Body of pancreas (tissue), 4 donors: ENCODE measurements around the gene TMOD1. TPM values are rescaled to one million over a fixed set of nuclear protein-coding genes. Genes with fewer than 3 reads are reported as not detected.

Experiments
- ATAC-seq: fragments of 150-250 bp; one replicate; pipeline ENCODE4 v1.9.1; 2016
- DNase-seq, 4 donors: peaks; one replicate each; pipeline ENCODE4 v3.0.0-alpha.2; 2019
- H3K27ac ChIP-seq, 4 donors: fragments of 200-600 bp; sonication (generic); 1 replicate in 3 of 4; 2 replicates in 1 of 4; pipeline versions ENCODE4 v1.5.1 to v1.6.1; 2016 to 2019; ENCODE audit warnings: mild to moderate bottlenecking in 1 of 4, mixed read lengths in 1 of 4, moderate library complexity in 1 of 4
- H3K27me3 ChIP-seq, 2 donors: fragments of 200-600 bp; sonication (generic); one replicate each; pipeline ENCODE4 v1.6.0; 2016; ENCODE audit warnings: mild to moderate bottlenecking in 1 of 2
- H3K36me3 ChIP-seq, 2 donors: fragments of 200-600 bp; sonication (generic); replicated peaks in 1 of 2; 2 replicates each; pipeline ENCODE4 v1.5.1; 2016; ENCODE audit warnings: low read depth in 2 of 2; ENCODE audit not compliant: insufficient read depth in 1 of 2
- H3K4me1 ChIP-seq: fragments of 200-600 bp; sonication (generic); one replicate; pipeline ENCODE4 v1.6.0; 2016
- H3K4me3 ChIP-seq, 2 donors: fragments of 200-600 bp; sonication (generic); 1 replicate in 1 of 2; 2 replicates in 1 of 2; pipeline ENCODE4 v1.5.1; 2016 to 2019
- H3K9me3 ChIP-seq, 3 donors: fragments of 200-600 bp; sonication (generic); 1 replicate in 2 of 3; 2 replicates in 1 of 3; pipeline ENCODE4 v1.5.1; 2016
- POLR2A ChIP-seq, 3 donors: fragments of 450-650 bp; IDR thresholded peaks; one replicate each; pipeline ENCODE4 v1.6.1; 2016; ENCODE audit warnings: antibody characterized with exemption in 3 of 3, mild to moderate bottlenecking in 2 of 3
- WGBS, 2 donors: methylation state at CpG; one replicate each; pipeline ENCODE4 v1.1.5; 2017; 5-methylcytosine and 5-hydroxymethylcytosine counted together
- intact Hi-C: fragments of 100-400 bp; cut with DNase I; formaldehyde crosslinking; loops from one replicate; pipeline ENCODE4 v1.15.1; 2023
- total RNA-seq, 2 donors: library from RNA; depleted of rRNA; stranded (reverse); fragments of >200 nt; gene quantifications; one replicate each; pipeline ENCODE4 v1.1.0, GENCODE V29; 2016
- TF ChIP-seq, protein P1 (sequence below), 7 experiments: fragments of 450-650 bp in 4 of 7; fragments of 200-600 bp in 3 of 7; sonication (generic) in 3 of 7; IDR thresholded peaks; one replicate each; pipeline ENCODE4 v1.5.1; 2016 to 2019; ENCODE audit warnings: antibody characterized with exemption in 7 of 7

Gene TMOD1
- total RNA-seq, 2 donors from 2014 or later, result 9.2 to 16.1 TPM

DNA sequence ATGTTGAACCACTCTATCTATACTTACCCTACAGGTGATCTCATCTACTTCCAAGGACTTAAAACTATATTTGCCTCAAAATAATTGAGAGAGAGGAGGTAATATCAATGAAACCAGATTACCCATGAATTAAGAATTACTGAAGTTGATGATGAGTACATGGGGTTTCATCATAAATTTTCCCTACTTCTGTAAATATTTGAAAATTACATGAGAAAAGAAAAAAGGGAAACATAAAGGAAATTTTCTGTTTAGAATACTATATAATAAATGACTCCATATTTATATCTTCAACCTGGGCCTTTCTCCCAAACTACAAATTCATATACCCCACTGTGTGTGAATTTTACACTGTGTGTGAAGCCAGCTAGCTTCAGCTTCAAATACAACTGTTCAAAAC lies 129.1 kb downstream of the TMOD1 start:
- no peak overlapping the region for H3K27ac ChIP-seq
- H3K4me1 ChIP-seq, result peaks cover 41% of the 10 kb centered on the region
- no peaks in the 10 kb centered on the region for H3K36me3 ChIP-seq
- no peak for ATAC-seq
- intact Hi-C loops, result no loop called here
- H3K4me3 ChIP-seq, result no peak overlapping the region
- no peak for DNase-seq
- H3K27me3 ChIP-seq, result no peaks in the 10 kb centered on the region
- TF ChIP-seq, protein P1, sequence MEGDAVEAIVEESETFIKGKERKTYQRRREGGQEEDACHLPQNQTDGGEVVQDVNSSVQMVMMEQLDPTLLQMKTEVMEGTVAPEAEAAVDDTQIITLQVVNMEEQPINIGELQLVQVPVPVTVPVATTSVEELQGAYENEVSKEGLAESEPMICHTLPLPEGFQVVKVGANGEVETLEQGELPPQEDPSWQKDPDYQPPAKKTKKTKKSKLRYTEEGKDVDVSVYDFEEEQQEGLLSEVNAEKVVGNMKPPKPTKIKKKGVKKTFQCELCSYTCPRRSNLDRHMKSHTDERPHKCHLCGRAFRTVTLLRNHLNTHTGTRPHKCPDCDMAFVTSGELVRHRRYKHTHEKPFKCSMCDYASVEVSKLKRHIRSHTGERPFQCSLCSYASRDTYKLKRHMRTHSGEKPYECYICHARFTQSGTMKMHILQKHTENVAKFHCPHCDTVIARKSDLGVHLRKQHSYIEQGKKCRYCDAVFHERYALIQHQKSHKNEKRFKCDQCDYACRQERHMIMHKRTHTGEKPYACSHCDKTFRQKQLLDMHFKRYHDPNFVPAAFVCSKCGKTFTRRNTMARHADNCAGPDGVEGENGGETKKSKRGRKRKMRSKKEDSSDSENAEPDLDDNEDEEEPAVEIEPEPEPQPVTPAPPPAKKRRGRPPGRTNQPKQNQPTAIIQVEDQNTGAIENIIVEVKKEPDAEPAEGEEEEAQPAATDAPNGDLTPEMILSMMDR (IDR thresholded peaks at IDR 0.05), result no peak
- no peak for TF ChIP-seq POLR2A (IDR thresholded peaks at IDR 0.05)
- no peaks in the 10 kb centered on the region for H3K9me3 ChIP-seq

DNA sequence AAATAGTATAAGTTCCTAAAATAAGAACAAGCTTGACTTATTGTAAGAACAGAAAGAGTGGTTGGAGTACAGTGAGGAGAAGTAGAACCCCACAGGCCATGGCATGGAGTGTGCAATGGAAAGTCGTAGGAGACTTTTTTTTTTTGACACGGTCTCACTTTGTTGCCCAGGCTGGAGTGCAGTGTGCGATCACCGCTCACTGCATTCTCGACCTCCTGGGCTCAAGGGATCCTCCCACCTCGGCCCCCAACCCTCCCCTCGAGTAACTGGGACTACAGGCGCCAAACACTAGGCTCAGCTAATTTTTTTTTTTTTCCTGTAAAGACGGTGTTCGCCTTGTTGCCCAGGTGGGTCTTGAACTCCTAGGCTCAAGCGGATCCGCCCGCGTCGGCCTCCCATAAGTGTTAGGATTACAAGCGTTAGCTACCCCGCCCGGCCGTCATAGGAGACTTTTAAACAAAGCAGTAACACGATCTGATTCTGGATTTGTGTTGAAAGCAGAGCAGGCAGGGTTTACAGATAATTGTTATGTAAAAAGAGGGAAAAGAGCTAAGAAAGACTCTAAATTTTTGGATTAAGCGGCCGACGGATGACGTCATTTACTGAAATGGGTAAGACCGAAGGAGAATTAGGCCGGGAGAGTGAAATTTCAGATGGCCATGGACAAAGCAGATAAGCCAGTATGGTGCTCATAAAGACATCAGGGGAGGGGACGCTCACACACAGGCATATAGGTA lies 130.9 kb downstream of the TMOD1 start:
- peaks cover 49% of the 10 kb centered on the region for H3K4me1 ChIP-seq
- ATAC-seq (peak; percentile 13), DNase-seq (peak in 3 of 4 donors; percentile 56 to 68 (median 61))
- H3K4me3 ChIP-seq, result peak overlapping the region in 1 of 2 donors; percentile 74
- no peaks in the 10 kb centered on the region for H3K9me3 ChIP-seq
- intact Hi-C loops, result no loop called here
- no peak for TF ChIP-seq POLR2A (IDR thresholded peaks at IDR 0.05)
- TF ChIP-seq, protein P1 (IDR thresholded peaks at IDR 0.05), result peak in 1 of 7 experiments; percentile 9
- WGBS, 2 donors, result 1% methylated on average over 27 of the region's 27 CpGs
- peak overlapping the region; percentile 93 to 99 (median 98) for H3K27ac ChIP-seq
- no peaks in the 10 kb centered on the region for H3K27me3 ChIP-seq
- H3K36me3 ChIP-seq, result no peaks in the 10 kb centered on the region

- Histone ChIP-seq H3K27ac (peak within 1 kb of the TSS; percentile 93 to 99 (median 98)), H3K4me1 (peaks cover 44% of the 10 kb centered on the region), H3K27me3 (no peaks in the 10 kb centered on the region), H3K9me3 (no peaks in the 10 kb centered on the region), H3K36me3 (no peaks in the 10 kb centered on the region), H3K4me3 (peak within 1 kb of the TSS; percentile 74 to 97)
- TF ChIP-seq, protein P1 (IDR thresholded peaks at IDR 0.05), result peak in 2 of 7 experiments; percentile 25
- TF ChIP-seq POLR2A (IDR thresholded peaks at IDR 0.05), result peak; percentile 75 to 91 (median 82)
- DNase-seq (peak; percentile 97 to 98 (median 98)), ATAC-seq (peak; percentile 92)
- 0 to 1% methylated on average over 12 to 83 of the region's 83 CpGs for WGBS, 2 donors
- intact Hi-C loops, result no loop called here
These were observed 131.8 kb downstream of the TMOD1 start, which contains the start of the genes NCBP1 and TSTD2 for GRCh38 chr9:97632985-97633858. Gene NCBP1 (plus strand): TSS chr9:97633821. CDS start chr9:97633882, 61 bp downstream. Gene TSTD2 (minus strand): TSS chr9:97633368. CDS start chr9:97627562, 5,806 bp downstream.

- H3K27ac ChIP-seq, result peak overlapping the region; percentile 93 to 99 (median 98)
- H3K9me3 ChIP-seq, result no peaks in the 10 kb centered on the region
- DNase-seq (no peak), ATAC-seq (no peak)
- no peaks in the 10 kb centered on the region for H3K27me3 ChIP-seq
- intact Hi-C loops, result no loop called here
- H3K4me3 ChIP-seq, result peak overlapping the region; percentile 74 to 97
- H3K4me1 ChIP-seq, result peaks cover 51% of the 10 kb centered on the region
- no peaks in the 10 kb centered on the region for H3K36me3 ChIP-seq
- TF ChIP-seq POLR2A (IDR thresholded peaks at IDR 0.05), result no peak
- 1% methylated on average over 23 to 43 of the region's 43 CpGs for WGBS, 2 donors
These were observed 132.5 kb downstream of the TMOD1 start for GRCh38 chr9:97633859-97634490.
